ENCODE data around the gene SH2D2A.
"Not testable (repeated sequence)": the region's sequence is repeated elsewhere in the genome, so short reads cannot be mapped to it uniquely, and the experiment has no call there.

The SH2D2A gene

DNA sequence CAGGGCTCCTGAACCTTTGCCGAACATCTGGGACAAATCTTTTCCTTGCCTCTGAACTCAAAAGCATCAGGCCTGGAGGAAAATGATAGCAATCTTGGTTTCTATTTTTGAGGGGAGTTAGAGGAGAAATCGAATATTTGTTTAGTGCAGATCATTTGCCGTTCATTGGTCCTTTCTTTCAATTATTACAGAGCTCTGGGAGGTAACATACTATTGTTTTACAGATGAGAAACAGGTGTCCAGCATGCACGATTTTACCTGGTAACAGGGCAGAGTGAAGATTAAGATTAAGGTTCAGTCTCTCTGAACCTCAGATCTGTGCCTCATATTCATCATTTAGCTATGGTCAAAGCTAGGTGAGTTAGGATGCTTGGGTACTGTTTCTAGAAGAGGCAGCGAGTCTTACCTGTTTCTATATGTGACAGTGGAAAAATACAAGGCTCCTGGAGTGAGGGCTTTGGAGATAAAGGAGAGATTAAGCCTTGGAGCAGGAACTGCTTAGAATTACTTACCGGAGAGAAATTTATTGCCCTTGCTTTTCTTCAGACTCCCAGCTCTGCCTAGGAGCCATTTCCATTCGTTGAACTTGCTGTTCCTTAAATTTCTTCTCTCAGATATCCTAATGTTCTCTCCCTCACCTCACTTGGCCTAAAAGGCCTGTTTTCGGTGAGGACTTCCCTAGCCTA, 47.9 kb downstream of the SH2D2A start:
- no peak for DNase-seq (ENCODE audit: low read depth in 2 of 2)

GRCh38 chr1:156767879-156768604, 48.6 kb downstream of the SH2D2A start:
- DNase-seq (ENCODE audit: low read depth in 2 of 2) = no peak

DNA sequence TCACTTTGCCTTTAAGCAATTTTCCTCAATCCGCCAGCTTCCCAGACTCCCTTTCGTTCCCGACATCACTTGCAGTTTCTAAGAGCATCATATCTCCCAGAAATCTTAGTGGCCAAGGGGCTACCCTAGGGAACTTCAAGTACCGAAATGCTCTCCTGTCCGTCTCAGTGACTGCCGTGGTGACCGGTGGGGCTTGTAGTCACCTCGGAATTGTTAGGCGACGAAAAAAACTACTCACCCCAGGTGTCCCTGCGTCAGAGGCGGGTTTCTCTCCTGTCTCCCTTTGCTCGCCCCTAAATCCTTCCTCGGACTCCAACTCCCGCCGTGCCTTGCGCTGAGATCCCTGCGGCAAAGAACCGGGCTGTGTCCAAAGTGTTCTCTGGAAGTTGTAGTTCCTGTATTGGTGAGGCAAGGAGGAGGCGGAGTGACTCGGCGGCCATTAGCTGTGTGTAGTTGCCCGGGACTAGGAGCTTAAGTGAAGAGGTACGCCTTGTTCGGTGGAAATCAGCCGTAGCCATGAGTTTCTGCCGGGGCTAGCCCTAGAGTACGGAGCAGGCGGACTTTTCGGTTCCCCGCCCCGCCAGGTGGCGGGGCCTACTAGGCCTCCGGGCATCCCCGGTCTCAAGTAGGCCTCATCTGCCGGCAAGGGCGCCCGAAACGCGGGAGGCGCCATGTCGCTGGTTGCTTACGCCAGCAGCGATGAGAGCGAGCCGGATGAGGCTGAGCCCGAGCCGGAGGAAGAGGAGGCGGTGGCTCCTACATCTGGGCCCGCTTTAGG, 49.4 kb downstream of the SH2D2A start, which contains the start of gene PRCC:
PRCC (plus strand) TSS at position 435 of the 778 bp plus-strand sequence; CDS start at position 672, 237 bp downstream.
- peak; percentile 89 to 95 for DNase-seq (ENCODE audit: low read depth in 2 of 2)

DNA sequence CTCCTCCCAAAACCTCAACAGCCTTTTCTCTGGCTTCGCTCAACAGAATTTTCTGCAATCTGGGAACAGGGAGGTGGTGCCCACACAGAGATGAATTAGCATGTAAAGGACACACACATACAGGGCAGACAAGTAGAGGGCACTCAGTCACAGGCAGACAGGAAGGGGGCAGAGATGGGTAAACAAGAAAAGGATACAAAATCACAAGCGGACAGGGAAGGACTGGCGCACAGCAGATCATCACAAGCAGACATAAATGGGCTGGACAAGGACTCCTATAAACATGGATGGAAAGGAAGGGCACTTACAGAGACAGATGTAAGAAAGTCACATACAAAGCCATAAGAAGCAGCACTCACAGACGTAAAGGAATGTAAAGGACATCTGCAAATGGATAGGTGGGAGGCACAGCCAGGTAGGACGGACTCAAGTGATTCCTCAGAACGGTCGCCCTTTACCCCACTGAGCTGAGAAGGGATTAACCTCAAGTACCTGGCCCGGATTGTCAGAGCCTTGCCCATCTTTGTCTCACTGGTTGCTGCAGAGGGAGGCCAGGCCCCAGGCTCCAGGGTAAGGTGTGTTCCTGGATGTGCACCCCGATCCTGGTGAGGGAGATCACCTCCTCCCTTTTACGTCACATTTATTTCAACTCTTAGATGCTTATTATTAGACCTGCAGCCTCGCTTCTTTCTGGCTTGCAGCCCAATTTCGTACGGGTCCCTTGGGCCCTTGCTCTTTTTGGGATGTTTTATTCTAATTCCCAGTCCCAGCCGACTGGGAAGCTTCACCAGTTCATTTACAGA, 50.1 kb downstream of the SH2D2A start:
- DNase-seq (ENCODE audit: low read depth in 2 of 2) = no peak

DNA sequence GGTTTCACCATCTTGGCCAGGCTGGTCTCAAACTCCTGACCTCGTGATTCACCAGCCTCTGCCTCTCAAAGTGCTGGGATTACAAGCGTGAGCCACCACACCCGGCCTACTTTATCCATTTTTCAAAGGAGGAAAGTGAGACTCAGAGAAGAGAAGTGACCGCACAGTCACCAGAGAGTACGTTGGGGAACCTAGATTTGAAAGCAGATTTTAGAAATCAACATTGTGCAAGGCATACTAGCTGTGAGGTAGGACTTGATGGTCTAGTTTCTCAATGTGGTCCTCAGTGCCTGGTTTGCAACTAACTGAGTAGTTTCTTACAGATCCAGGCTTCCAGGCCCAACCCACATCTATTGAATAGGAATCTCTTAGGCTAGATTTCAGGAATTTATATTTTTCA, 51.0 kb downstream of the SH2D2A start:
- DNase-seq (ENCODE audit: low read depth in 2 of 2) = no peak

DNA sequence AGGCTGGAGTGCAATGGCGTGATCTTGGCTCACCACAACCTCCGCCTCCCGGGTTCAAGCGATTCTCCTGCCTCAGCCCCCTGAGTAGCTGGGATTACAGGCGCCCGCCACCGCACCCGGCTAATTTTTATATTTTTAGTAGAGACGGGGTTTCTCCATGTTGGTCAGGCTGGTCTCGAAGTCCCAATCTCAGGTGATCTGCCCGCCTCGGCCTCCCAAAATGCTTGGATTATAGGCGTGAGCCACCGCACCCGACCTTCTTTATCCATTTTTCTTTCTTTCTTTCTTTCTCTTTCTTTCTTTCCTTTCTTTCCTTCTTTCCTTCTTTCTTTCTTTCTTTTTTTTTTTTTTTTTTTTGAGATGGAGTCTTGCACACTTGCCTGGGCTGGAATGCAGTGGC, 51.5 kb downstream of the SH2D2A start:
- not testable (repeated sequence) for DNase-seq (ENCODE audit: low read depth in 2 of 2)

GRCh38 chr1:156760796-156761104, 55.9 kb downstream of the SH2D2A start:
- no peak for DNase-seq (ENCODE audit: low read depth in 2 of 2)

DNA sequence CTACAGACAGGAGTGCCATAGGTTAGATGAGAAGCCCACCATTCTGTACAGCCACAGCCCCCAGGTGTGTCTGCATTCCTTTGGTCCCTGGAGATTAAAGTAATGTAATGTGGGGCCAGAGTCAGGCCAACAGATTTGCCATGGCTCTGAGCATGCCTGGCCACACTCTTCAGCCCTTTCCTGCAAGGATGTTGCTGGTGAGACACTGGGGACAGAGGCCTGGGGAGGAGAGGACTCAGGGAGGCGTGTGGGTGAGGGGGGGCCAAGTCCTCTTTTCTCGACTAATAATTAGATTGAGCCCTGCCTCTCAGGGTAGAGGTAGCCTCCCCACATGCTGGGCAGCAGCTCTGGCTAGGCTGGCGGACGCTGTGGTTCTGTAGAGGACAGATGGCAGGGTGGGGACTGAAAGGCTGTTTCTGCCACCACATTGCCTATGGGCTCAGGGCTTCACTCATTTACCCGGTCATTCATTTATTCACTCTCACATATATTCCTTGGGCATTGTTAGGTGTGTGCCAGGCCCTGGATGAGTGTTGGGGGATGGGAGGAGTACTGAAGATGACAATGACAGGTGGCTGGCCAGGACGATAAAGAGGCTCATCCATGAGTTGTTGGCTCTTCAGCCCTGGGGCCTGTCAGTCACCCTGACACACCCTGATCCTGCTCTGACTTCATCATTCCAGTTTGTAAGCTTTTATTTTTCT, 56.4 kb downstream of the SH2D2A start:
- no peak for DNase-seq (ENCODE audit: low read depth in 2 of 2)

DNA sequence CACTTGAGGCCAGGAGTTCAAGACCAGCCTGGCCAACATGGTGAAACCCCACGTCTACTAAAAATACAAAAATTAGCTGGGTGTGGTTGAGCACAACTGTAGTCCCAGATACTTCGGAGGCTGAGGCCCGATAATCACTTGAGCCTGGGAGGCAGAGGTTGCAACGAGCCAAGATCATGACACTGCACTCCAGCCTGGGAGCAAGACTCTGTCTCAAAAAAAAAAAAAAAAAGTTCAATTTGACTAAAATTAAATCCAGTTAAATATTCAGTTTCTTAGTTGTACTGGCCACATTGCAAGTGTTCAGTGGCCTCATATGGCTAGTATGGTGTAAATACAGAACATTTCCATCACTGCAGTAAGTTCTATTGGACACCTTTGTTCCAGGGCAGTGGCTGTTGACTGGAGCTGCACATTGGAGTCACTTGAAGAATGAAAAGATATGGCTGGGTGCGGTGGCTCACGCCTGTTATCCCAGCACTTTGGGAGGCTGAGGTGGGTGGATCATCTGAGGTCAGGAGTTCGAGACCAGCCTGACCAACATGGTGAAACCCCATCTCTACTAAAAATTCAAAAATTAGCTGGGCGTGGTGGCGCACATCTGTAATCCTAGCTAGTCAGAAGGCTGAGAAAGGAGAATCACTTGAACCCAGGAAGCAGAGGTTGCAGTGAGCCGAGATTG, 58.9 kb downstream of the SH2D2A start:
- DNase-seq (ENCODE audit: low read depth in 2 of 2) = not testable (repeated sequence)

DNA sequence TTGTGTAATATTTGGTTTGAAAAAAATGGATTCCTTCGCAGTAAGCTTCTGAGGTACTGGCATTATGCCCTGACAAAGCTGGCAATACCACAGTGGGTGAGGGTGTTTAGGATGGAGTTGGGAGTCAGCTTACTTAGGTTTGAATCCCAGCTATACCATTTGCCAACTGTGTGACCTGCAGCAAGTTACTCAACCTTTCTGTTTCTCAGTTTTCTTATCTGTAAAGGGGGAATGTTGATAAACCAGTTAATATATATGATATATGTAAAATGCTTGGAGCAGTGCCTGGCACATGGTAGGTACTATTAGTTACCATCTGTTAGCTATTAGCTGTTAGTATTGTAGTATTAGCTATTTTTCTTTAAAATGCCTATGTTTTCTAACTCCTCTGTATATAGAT, 60.3 kb downstream of the SH2D2A start:
- no peak for DNase-seq (ENCODE audit: low read depth in 2 of 2)

Data from stimulated activated CD4-positive, alpha-beta T cell treated with anti-CD3 and anti-CD28 coated beads, Interleukin-4, amount 100 ng/mL, for 48 hours (primary cell).